ENCODE results near the gene LRRC49. TPM values are rescaled to one million over a fixed set of nuclear protein-coding genes. Genes with fewer than 3 reads are reported as not detected.

LRRC49 gene
- total RNA-seq, 1 experiment from 2014 or later = 6.2 TPM

DNA sequence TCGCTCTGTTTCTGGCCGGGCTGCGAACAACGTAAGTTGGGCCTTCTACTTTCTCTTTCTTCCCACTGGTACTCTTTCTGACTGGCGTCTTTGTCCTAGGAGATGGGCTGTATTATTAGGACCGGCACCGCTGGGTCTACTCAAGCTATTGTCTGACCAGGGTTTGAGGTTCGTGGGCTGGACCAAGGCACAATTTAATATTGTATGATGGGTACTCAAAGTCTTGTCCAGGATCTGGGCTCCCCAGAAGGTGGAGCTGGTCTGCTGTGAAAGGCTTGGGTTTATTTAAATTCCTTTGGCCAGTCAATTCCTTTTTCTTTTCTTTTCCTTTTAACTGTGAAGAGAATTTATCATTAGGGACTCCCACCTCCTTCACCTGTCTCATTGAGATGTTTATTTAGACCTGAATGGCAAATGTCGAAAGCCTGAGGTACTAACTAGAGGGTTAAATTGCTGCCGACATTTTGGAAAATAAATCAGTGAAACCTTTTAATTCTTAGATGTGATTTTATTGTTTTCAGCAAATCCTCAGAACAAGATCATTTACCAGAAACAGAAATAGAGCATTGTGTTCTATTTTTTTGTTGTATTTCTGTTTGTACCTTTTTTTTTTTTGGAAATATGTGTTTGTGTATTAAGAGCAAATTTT, 410 bp downstream of the LRRC49 start:
- no peak for TF ChIP-seq EZH2 (IDR thresholded peaks at IDR 0.05; ENCODE audit: low read depth)
- TF ChIP-seq, protein P1, sequence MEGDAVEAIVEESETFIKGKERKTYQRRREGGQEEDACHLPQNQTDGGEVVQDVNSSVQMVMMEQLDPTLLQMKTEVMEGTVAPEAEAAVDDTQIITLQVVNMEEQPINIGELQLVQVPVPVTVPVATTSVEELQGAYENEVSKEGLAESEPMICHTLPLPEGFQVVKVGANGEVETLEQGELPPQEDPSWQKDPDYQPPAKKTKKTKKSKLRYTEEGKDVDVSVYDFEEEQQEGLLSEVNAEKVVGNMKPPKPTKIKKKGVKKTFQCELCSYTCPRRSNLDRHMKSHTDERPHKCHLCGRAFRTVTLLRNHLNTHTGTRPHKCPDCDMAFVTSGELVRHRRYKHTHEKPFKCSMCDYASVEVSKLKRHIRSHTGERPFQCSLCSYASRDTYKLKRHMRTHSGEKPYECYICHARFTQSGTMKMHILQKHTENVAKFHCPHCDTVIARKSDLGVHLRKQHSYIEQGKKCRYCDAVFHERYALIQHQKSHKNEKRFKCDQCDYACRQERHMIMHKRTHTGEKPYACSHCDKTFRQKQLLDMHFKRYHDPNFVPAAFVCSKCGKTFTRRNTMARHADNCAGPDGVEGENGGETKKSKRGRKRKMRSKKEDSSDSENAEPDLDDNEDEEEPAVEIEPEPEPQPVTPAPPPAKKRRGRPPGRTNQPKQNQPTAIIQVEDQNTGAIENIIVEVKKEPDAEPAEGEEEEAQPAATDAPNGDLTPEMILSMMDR (conservative IDR thresholded peaks at IDR 0.05) = peak; percentile 58; the same call in 1 of the 2 replicates
- ChIA-PET CTCF (interaction anchor here (0.6 to 1.0 kb wide), 2 partner anchors 99 to 554 kb away, joined by 3 read pairs; no protein-coding TSS in a partner anchor), POLR2A (ENCODE audit: unreplicated experiment) (no interaction called here)
- Histone ChIP-seq H3K27me3 (ENCODE audit: insufficient read depth, low read depth) (no peaks in the 10 kb centered on the region), H2AFZ (peak overlapping the region; percentile 95), H3K9me3 (ENCODE audit: insufficient read depth, low read depth) (no peaks in the 10 kb centered on the region), H3K36me3 (ENCODE audit: low read depth) (no peaks in the 10 kb centered on the region), H4K20me1 (ENCODE audit: insufficient read depth) (no peaks in the 10 kb centered on the region), H3K4me1 (replicated peaks; ENCODE audit: insufficient read depth) (peaks cover 22% of the 10 kb centered on the region), H3F3A (ENCODE audit: insufficient read depth, low read depth) (peaks cover 20% of the 10 kb centered on the region; the same call in 1 of the 2 replicates), H3K79me2 (ENCODE audit: low read depth) (peaks cover 26% of the 10 kb centered on the region), H3K4me3 (peak overlapping the region; percentile 91), H3K4me2 (peak overlapping the region; percentile 90), H3K9me2 (ENCODE audit: insufficient read depth) (no peaks in the 10 kb centered on the region), H3K27ac (peak overlapping the region; percentile 54; the same call in 1 of the 2 replicates)
- peak; percentile 35 to 40 for DNase-seq
- BruUV-seq (replicated peaks) = TSS peak; percentile 51
- intact Hi-C loops (cut with micrococcal nuclease; ENCODE audit: unreplicated experiment) = loop anchor here (1.0 to 10.0 kb wide), 6 partner anchors 66 to 912 kb away; partner anchors contain the start of gene THSD4

- no peaks in the 10 kb centered on the region for H3K9me2 ChIP-seq (ENCODE audit: insufficient read depth)
- peak overlapping the region; percentile 79 for H3K27ac ChIP-seq
- no peak overlapping the region for H3K4me3 ChIP-seq
- H3K4me2 ChIP-seq = peak overlapping the region; percentile 24
- intact Hi-C loops (cut with micrococcal nuclease; ENCODE audit: unreplicated experiment) = no loop called here
- ChIA-PET POLR2A (ENCODE audit: unreplicated experiment) (interaction anchor here (0.5 to 0.7 kb wide), 2 partner anchors 393 to 587 kb away, joined by 4 to 5 read pairs; no protein-coding TSS in a partner anchor), CTCF (no interaction called here)
- no peaks in the 10 kb centered on the region for H3K27me3 ChIP-seq (ENCODE audit: insufficient read depth, low read depth)
- no peaks in the 10 kb centered on the region; the same call in 1 of the 2 replicates for H3F3A ChIP-seq (ENCODE audit: insufficient read depth, low read depth)
- H3K79me2 ChIP-seq (ENCODE audit: low read depth) = no peaks in the 10 kb centered on the region
- TF ChIP-seq, protein P1 (conservative IDR thresholded peaks at IDR 0.05) = no peak
- TF ChIP-seq EZH2 (IDR thresholded peaks at IDR 0.05; ENCODE audit: low read depth) = no peak
- no TSS peak for BruUV-seq (replicated peaks)
- H2AFZ ChIP-seq = peak overlapping the region; percentile 68; the same call in 1 of the 2 replicates
- H3K9me3 ChIP-seq (ENCODE audit: insufficient read depth, low read depth) = peaks cover 5% of the 10 kb centered on the region
- no peaks in the 10 kb centered on the region for H3K36me3 ChIP-seq (ENCODE audit: low read depth)
- peak; percentile 50 to 80 for DNase-seq
- no peaks in the 10 kb centered on the region for H4K20me1 ChIP-seq (ENCODE audit: insufficient read depth)
- H3K4me1 ChIP-seq (replicated peaks; ENCODE audit: insufficient read depth) = peaks cover 16% of the 10 kb centered on the region
Measured at GRCh38 chr15:70902107-70902506, 9.5 kb downstream of the LRRC49 start.

- Histone ChIP-seq H4K20me1 (ENCODE audit: insufficient read depth) (no peaks in the 10 kb centered on the region), H3K9me2 (ENCODE audit: insufficient read depth) (no peaks in the 10 kb centered on the region), H3K27me3 (ENCODE audit: insufficient read depth, low read depth) (no peaks in the 10 kb centered on the region), H3K9me3 (ENCODE audit: insufficient read depth, low read depth) (peaks cover 16% of the 10 kb centered on the region), H3K4me1 (replicated peaks; ENCODE audit: insufficient read depth) (peaks cover 9% of the 10 kb centered on the region), H3K4me3 (no peak overlapping the region), H3K27ac (no peak overlapping the region), H2AFZ (no peak overlapping the region), H3K79me2 (ENCODE audit: low read depth) (no peaks in the 10 kb centered on the region), H3K4me2 (no peak overlapping the region), H3F3A (ENCODE audit: insufficient read depth, low read depth) (no peaks in the 10 kb centered on the region; the same call in 1 of the 2 replicates), H3K36me3 (ENCODE audit: low read depth) (no peaks in the 10 kb centered on the region)
- no peak for TF ChIP-seq EZH2 (IDR thresholded peaks at IDR 0.05; ENCODE audit: low read depth)
- TF ChIP-seq, protein P1 (conservative IDR thresholded peaks at IDR 0.05) = no peak
- intact Hi-C loops (cut with micrococcal nuclease; ENCODE audit: unreplicated experiment) = no loop called here
- CTCF ChIA-PET = no interaction called here
- no peak for DNase-seq
- BruUV-seq (replicated peaks) = no TSS peak
- POLR2A ChIA-PET (ENCODE audit: unreplicated experiment) = no interaction called here
Measured at GRCh38 chr15:70906842-70907241, 14.2 kb downstream of the LRRC49 start.
